Mucosa of rectum (tissue), 2 donors: ENCODE results near the gene ARHGEF7.
"Not testable (repeated sequence)": the region's sequence is repeated elsewhere in the genome, so short reads cannot be mapped to it uniquely, and the experiment has no call there.

ENCODE experiments used
- H3K27ac ChIP-seq, 2 donors: one replicate each; pipeline ENCODE4 v1.7.0; 2013; ENCODE audit warnings: inconsistent platforms in 2 of 2, low read depth in 2 of 2, low read length in 2 of 2
- H3K27me3 ChIP-seq, 2 donors: one replicate each; pipeline ENCODE4 v1.7.0; 2013; ENCODE audit warnings: low read length in 2 of 2; ENCODE audit not compliant: control insufficient read depth in 2 of 2, insufficient read depth in 2 of 2
- H3K36me3 ChIP-seq, 2 donors: one replicate each; pipeline ENCODE4 v1.7.0; 2013; ENCODE audit warnings: low read length in 2 of 2; ENCODE audit not compliant: control insufficient read depth in 2 of 2, insufficient read depth in 2 of 2
- H3K4me1 ChIP-seq, 2 donors: one replicate each; pipeline ENCODE4 v1.7.0; 2013; ENCODE audit warnings: low read length in 2 of 2, mild to moderate bottlenecking in 1 of 2; ENCODE audit not compliant: control insufficient read depth in 2 of 2, insufficient read depth in 2 of 2
- H3K4me3 ChIP-seq, 2 donors: one replicate each; pipeline ENCODE4 v1.7.0; 2013; ENCODE audit warnings: low read length in 2 of 2
- H3K9ac ChIP-seq, 2 donors: one replicate each; pipeline ENCODE4 v1.7.0; 2013; ENCODE audit warnings: low read length in 2 of 2, low read depth in 1 of 2, mild to moderate bottlenecking in 1 of 2
- H3K9me3 ChIP-seq, 2 donors: one replicate each; pipeline ENCODE4 v1.7.0; 2013; ENCODE audit warnings: low read length in 2 of 2; ENCODE audit not compliant: control insufficient read depth in 2 of 2
- donor health status: healthy.
- donor health status: Normal muscosa, but diverticular disease.

The ARHGEF7 gene

GRCh38 chr13:111257899-111258298 is 142.8 kb downstream of the ARHGEF7 start:
- H3K4me3 ChIP-seq, H3K9me3 ChIP-seq, H3K9ac ChIP-seq, H3K27ac ChIP-seq, H3K4me1 ChIP-seq, H3K27me3 ChIP-seq: not testable (repeated sequence)
- H3K36me3 ChIP-seq = peaks cover 21 to 27% of the 10 kb centered on the region in 2 donors

DNA sequence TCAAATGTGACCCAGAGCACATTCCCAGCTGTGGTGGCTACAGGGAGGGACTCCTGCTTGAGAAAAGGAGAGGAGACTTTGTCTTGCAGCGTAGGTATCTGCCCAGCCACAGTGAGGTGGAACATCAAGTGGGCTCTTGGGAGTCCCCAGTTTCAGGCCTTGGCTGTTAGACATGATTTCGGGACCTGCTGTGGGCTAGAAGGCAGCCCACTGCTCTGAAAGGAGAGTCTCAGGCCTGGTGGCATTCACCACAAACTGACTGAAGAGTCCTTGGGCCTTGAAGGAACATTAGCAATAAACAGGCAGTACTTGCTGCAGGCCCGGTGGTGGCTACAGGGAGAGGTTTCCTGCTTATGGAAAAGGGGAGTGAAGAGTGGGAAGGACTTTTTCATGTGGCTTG is 143.5 kb downstream of the ARHGEF7 start:
- peaks cover 19 to 26% of the 10 kb centered on the region in 2 donors for H3K36me3 ChIP-seq
- no peak overlapping the region for H3K9ac ChIP-seq
- H3K4me1 ChIP-seq = no peaks in the 10 kb centered on the region
- H3K27ac ChIP-seq = no peak overlapping the region
- no peaks in the 10 kb centered on the region for H3K9me3 ChIP-seq
- no peak overlapping the region for H3K4me3 ChIP-seq
- no peaks in the 10 kb centered on the region for H3K27me3 ChIP-seq

DNA sequence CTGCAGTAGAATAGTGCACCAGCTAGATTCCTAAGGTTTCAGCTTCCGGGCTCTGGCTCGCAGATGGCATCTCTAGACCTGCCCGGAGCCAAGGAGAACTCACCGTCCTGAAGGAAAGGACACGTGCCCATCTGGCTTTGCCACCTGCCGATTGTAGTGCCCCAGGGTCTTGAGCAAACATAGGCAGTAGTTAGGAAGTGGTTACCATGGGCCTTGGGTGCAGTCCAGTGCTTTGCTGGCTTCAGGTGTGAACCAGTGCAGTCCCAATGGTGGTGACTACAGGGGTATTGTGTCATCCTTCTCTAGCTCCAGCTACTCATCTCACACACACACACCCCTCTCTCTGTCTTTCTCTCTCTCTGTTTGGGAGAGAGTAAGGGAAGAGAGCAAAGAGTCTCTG is 143.9 kb downstream of the ARHGEF7 start:
- no peak overlapping the region for H3K4me3 ChIP-seq
- no peak overlapping the region for H3K9ac ChIP-seq
- H3K9me3 ChIP-seq = no peaks in the 10 kb centered on the region
- no peak overlapping the region for H3K27ac ChIP-seq
- H3K27me3 ChIP-seq = no peaks in the 10 kb centered on the region
- H3K36me3 ChIP-seq = peaks cover 19 to 23% of the 10 kb centered on the region in 2 donors
- H3K4me1 ChIP-seq = no peaks in the 10 kb centered on the region

DNA sequence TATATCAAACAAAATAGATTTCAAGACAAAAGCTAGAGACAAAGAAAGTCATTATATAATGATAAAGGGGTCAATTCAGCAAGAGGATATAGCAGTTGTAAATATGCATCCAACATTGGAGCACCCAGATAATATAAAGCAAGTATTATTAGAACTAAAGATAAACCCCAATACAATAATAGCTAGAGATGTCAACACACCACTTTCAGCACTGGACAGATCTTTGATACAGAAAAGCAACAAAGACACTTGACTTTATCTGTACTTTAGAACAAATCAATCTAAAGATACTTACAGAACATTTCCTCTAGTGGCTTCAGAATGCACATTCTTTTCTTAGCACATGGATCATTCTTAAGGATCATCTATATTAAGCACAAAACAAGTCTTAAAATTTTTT is 146.2 kb downstream of the ARHGEF7 start:
- peaks cover 22% of the 10 kb centered on the region in 2 donors for H3K36me3 ChIP-seq

DNA sequence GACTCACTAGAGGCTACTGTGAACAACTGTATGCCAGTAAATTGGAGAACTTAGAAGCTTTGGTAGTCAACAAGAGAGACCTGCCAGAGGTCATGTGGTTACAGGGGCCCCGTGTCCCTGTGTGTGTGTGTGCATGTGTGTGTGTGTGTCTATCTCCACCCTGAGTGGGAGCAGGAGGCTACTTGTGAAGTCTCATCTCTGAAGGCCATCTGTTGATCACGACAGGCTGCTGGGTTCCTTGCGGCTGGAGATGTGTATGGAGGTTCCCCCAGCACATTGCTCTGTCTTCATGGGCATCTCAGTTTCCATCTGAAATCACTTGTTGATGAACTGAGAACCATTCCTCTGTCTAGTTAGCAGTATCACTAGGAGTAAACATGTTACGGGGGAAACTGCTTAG is 147.2 kb downstream of the ARHGEF7 start:
- H3K27ac ChIP-seq = no peak overlapping the region
- H3K27me3 ChIP-seq = no peaks in the 10 kb centered on the region
- no peaks in the 10 kb centered on the region for H3K9me3 ChIP-seq
- H3K4me1 ChIP-seq = no peaks in the 10 kb centered on the region
- H3K9ac ChIP-seq = no peak overlapping the region
- H3K36me3 ChIP-seq = peaks cover 24 to 30% of the 10 kb centered on the region in 2 donors
- H3K4me3 ChIP-seq = no peak overlapping the region

More for the DNA sequence above, 146.2 kb downstream of the ARHGEF7 start:
- Histone ChIP-seq H3K27me3 (no peaks in the 10 kb centered on the region), H3K9me3 (no peaks in the 10 kb centered on the region), H3K27ac (no peak overlapping the region), H3K9ac (no peak overlapping the region), H3K4me1 (no peaks in the 10 kb centered on the region), H3K4me3 (no peak overlapping the region)

DNA sequence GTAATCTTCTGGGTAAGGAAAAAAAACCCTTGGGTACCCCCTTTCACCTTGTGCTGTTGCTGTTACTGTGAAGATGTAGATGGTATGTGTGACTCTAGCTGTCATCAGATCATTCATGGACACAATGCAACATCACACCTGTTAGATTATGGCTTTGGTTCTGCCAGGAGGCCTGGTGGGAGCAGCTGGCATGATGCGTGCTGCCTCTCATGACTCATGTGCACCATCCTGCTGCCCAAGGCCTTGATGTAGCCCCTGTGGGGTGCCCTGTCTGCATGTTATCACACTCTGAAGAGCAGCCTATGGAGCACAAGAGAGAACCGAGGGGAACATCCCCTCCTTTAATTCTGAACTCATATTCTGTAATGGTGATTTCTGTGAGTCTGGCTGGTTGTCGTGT is 147.6 kb downstream of the ARHGEF7 start:
- Histone ChIP-seq H3K4me3 (no peak overlapping the region), H3K9ac (no peak overlapping the region), H3K4me1 (no peaks in the 10 kb centered on the region), H3K27me3 (no peaks in the 10 kb centered on the region), H3K27ac (no peak overlapping the region), H3K9me3 (no peaks in the 10 kb centered on the region), H3K36me3 (peaks cover 24 to 29% of the 10 kb centered on the region in 2 donors)

DNA sequence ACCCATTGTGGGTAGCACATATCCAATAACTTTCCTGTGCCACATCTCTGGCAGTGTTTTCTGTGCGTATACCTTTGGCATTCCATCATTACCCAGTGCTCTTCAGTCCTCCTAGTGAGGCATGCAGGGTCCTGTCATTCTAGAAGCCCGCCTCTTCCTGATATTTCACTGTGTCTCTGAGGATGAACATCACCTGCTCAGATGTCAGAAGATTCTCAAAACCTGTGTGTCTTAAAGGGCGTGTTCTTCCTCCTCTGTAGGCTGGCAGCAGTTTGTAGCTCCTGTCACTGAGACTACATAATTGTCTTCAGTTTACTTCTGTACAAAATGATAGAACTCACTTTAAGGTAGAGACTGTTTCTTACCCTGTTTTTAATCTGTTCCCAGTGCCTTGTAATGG is 148.5 kb downstream of the ARHGEF7 start:
- H3K27me3 ChIP-seq = no peaks in the 10 kb centered on the region
- H3K36me3 ChIP-seq = peaks cover 23 to 27% of the 10 kb centered on the region in 2 donors
- no peak overlapping the region for H3K27ac ChIP-seq
- H3K9me3 ChIP-seq = no peaks in the 10 kb centered on the region
- H3K4me1 ChIP-seq = no peaks in the 10 kb centered on the region
- H3K9ac ChIP-seq = no peak overlapping the region
- H3K4me3 ChIP-seq = no peak overlapping the region

GRCh38 chr13:111265006-111265700 is 150.0 kb downstream of the ARHGEF7 start:
- peaks cover 30 to 33% of the 10 kb centered on the region in 2 donors for H3K36me3 ChIP-seq
- H3K27ac ChIP-seq = no peak overlapping the region
- no peaks in the 10 kb centered on the region for H3K27me3 ChIP-seq

DNA sequence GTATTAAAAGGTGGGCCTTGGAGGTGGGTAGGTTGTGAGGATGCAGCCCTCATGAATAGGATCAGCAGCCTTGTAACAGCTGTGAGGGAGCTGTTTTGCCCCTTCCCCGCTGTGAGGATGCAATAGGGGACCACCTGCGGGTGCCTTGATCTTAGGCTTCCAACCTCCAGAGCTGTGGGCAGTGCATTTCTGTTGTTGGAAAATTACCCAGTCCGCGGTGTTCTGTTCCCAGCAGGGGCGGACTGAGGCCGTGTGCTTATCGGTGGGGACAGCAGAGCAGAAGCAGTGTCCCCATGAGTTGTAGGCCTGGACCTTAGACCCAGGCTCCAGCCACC is 150.6 kb downstream of the ARHGEF7 start:
- H3K4me3 ChIP-seq = no peak overlapping the region
- H3K9ac ChIP-seq = no peak overlapping the region
- H3K36me3 ChIP-seq = peaks cover 30 to 33% of the 10 kb centered on the region in 2 donors
- H3K9me3 ChIP-seq = no peaks in the 10 kb centered on the region
- no peak overlapping the region for H3K27ac ChIP-seq
- no peaks in the 10 kb centered on the region for H3K27me3 ChIP-seq
- no peaks in the 10 kb centered on the region for H3K4me1 ChIP-seq

More at GRCh38 chr13:111265006-111265700, 150.0 kb downstream of the ARHGEF7 start:
- no peaks in the 10 kb centered on the region for H3K4me1 ChIP-seq
- no peak overlapping the region for H3K4me3 ChIP-seq
- H3K9me3 ChIP-seq = no peaks in the 10 kb centered on the region
- no peak overlapping the region for H3K9ac ChIP-seq

GRCh38 chr13:111267205-111267604 is 152.1 kb downstream of the ARHGEF7 start:
- H3K9me3 ChIP-seq = no peaks in the 10 kb centered on the region
- peaks cover 33 to 39% of the 10 kb centered on the region in 2 donors for H3K36me3 ChIP-seq
- no peaks in the 10 kb centered on the region for H3K4me1 ChIP-seq
- no peak overlapping the region for H3K27ac ChIP-seq
- no peak overlapping the region for H3K9ac ChIP-seq
- H3K27me3 ChIP-seq = no peaks in the 10 kb centered on the region
- H3K4me3 ChIP-seq = no peak overlapping the region
